Activated T-helper 1 cell treated with anti-CD3 and anti-CD28 coated beads, Interleukin-12 subunit alpha, Interleukin-12 subunit beta, Interleukin-2, Interleukin-4 antibody, amounts not matched to agents 30 ng/mL and 10 ng/mL and 1 ng/mL, durations not matched to agents 14 hours and 24 hours and 36 hours (primary cell): ENCODE results near the gene PRSS2. TPM values are rescaled to one million over a fixed set of nuclear protein-coding genes. Genes with fewer than 3 reads are reported as not detected.
A peak's percentile ranks its signal among the peaks of the same experiment; 100 is the strongest.

Experiments used
- DNase-seq: peaks from one replicate; pipeline ENCODE4 v3.0.0; 2021; ENCODE audit warnings: low spot score
- H3K27ac Mint-ChIP-seq: one replicate; pipeline ENCODE4 v1.8.0; 2021; ENCODE audit warnings: mild to moderate bottlenecking, mixed read lengths
- H3K27me3 Mint-ChIP-seq: one replicate; pipeline ENCODE4 v1.8.0; 2022; ENCODE audit warnings: mild to moderate bottlenecking, moderate library complexity, mixed read lengths; ENCODE audit not compliant: insufficient read depth
- H3K36me3 Mint-ChIP-seq: one replicate; pipeline ENCODE4 v1.8.0; 2021; ENCODE audit warnings: low read depth, mixed read lengths
- H3K4me1 Mint-ChIP-seq: one replicate; pipeline ENCODE4 v1.8.0; 2021; ENCODE audit warnings: low read depth, mixed read lengths
- H3K4me3 Mint-ChIP-seq: one replicate; pipeline ENCODE4 v1.8.0; 2021; ENCODE audit warnings: mild to moderate bottlenecking, moderate library complexity, mixed read lengths
- H3K9me3 Mint-ChIP-seq: one replicate; pipeline ENCODE4 v1.8.0; 2021; ENCODE audit warnings: mixed read lengths
- intact Hi-C: fragments of 100-400 bp; cut with micrococcal nuclease; formaldehyde crosslinking; loops from one replicate; pipeline ENCODE4 v1.15.1; 2024
- total RNA-seq: library from RNA; stranded (reverse); gene quantifications from 2 replicates; pipeline ENCODE4 v1.2.3, GENCODE V29; 2022

Gene PRSS2
- total RNA-seq, 1 donor from 2014 or later, result not detected

GRCh38 chr7:142811154-142811737 is 40.5 kb downstream of the PRSS2 start:
- Mint-ChIP-seq H3K27me3 (peaks cover 2% of the 10 kb centered on the region), H3K36me3 (peaks cover 4% of the 10 kb centered on the region), H3K4me3 (peak overlapping the region; percentile 79), H3K4me1 (peaks cover 80% of the 10 kb centered on the region), H3K27ac (peak overlapping the region; percentile 99), H3K9me3 (no peaks in the 10 kb centered on the region)
- no peak for DNase-seq
- intact Hi-C loops, result loop anchor here (1.0 to 10.0 kb wide), 2 partner anchors 491 to 836 kb away; partner anchors contain the start of gene TAS2R38

- Mint-ChIP-seq H3K4me3 (peak overlapping the region; percentile 55), H3K4me1 (peaks cover 69% of the 10 kb centered on the region), H3K9me3 (no peaks in the 10 kb centered on the region), H3K36me3 (no peaks in the 10 kb centered on the region), H3K27me3 (peaks cover 2% of the 10 kb centered on the region), H3K27ac (peak overlapping the region; percentile 53)
- intact Hi-C loops, result loop anchor here (2.0 to 10.0 kb wide), 2 partner anchors 510 to 838 kb away; partner anchors contain the start of gene TAS2R38
- DNase-seq, result no peak
These were observed 41.9 kb downstream of the PRSS2 start for GRCh38 chr7:142812437-142813215.

- intact Hi-C loops, result loop anchor here (2.0 to 10.0 kb wide), 2 partner anchors 510 to 838 kb away; partner anchors contain the start of gene TAS2R38
- peak overlapping the region; percentile 26 for H3K27ac Mint-ChIP-seq
These were observed 42.5 kb downstream of the PRSS2 start for GRCh38 chr7:142813226-142813625.

GRCh38 chr7:142813699-142814098 is 42.9 kb downstream of the PRSS2 start:
- no peak for DNase-seq
- H3K4me1 Mint-ChIP-seq, result peaks cover 65% of the 10 kb centered on the region
- H3K27me3 Mint-ChIP-seq, result peaks cover 2% of the 10 kb centered on the region
- intact Hi-C loops, result loop anchor here (2.0 to 10.0 kb wide), 2 partner anchors 511 to 839 kb away; partner anchors contain the start of gene TAS2R38
- H3K9me3 Mint-ChIP-seq, result no peaks in the 10 kb centered on the region
- H3K4me3 Mint-ChIP-seq, result peak overlapping the region; percentile 55
- no peaks in the 10 kb centered on the region for H3K36me3 Mint-ChIP-seq
- peak overlapping the region; percentile 26 for H3K27ac Mint-ChIP-seq

More at GRCh38 chr7:142813226-142813625, 42.5 kb downstream of the PRSS2 start:
- Mint-ChIP-seq H3K4me1 (peaks cover 65% of the 10 kb centered on the region), H3K27me3 (peaks cover 2% of the 10 kb centered on the region), H3K4me3 (peak overlapping the region; percentile 55), H3K9me3 (no peaks in the 10 kb centered on the region), H3K36me3 (no peaks in the 10 kb centered on the region)
- DNase-seq, result no peak

- Mint-ChIP-seq H3K9me3 (no peaks in the 10 kb centered on the region), H3K27ac (no peak overlapping the region), H3K4me1 (peaks cover 62% of the 10 kb centered on the region), H3K27me3 (peaks cover 5% of the 10 kb centered on the region), H3K4me3 (no peak overlapping the region), H3K36me3 (no peaks in the 10 kb centered on the region)
- DNase-seq, result no peak
- intact Hi-C loops, result loop anchor here (10.0 kb wide), 1 partner anchor 840 kb away; the partner anchor contains the start of gene TAS2R38
These were observed 43.7 kb downstream of the PRSS2 start for GRCh38 chr7:142814451-142814850.

- no peaks in the 10 kb centered on the region for H3K9me3 Mint-ChIP-seq
- H3K27ac Mint-ChIP-seq, result no peak overlapping the region
- no peak overlapping the region for H3K4me3 Mint-ChIP-seq
- H3K27me3 Mint-ChIP-seq, result peaks cover 9% of the 10 kb centered on the region
- intact Hi-C loops, result loop anchor here (5.0 to 10.0 kb wide), 2 partner anchors 37 to 840 kb away; partner anchors contain the start of gene TAS2R38
- H3K4me1 Mint-ChIP-seq, result peaks cover 56% of the 10 kb centered on the region
- H3K36me3 Mint-ChIP-seq, result no peaks in the 10 kb centered on the region
- DNase-seq, result no peak
These were observed 44.4 kb downstream of the PRSS2 start for GRCh38 chr7:142815134-142815533.

GRCh38 chr7:142817506-142817905 is 46.7 kb downstream of the PRSS2 start:
- H3K4me3 Mint-ChIP-seq, result no peak overlapping the region
- H3K36me3 Mint-ChIP-seq, result peaks cover 1% of the 10 kb centered on the region
- H3K27me3 Mint-ChIP-seq, result peaks cover 23% of the 10 kb centered on the region
- no peak overlapping the region for H3K27ac Mint-ChIP-seq
- intact Hi-C loops, result loop anchor here (5.0 to 10.0 kb wide), 2 partner anchors 35 to 843 kb away; partner anchors contain the start of gene TAS2R38
- no peak for DNase-seq
- peaks cover 32% of the 10 kb centered on the region for H3K4me1 Mint-ChIP-seq
- H3K9me3 Mint-ChIP-seq, result no peaks in the 10 kb centered on the region

- H3K4me1 Mint-ChIP-seq, result peaks cover 15% of the 10 kb centered on the region
- intact Hi-C loops, result loop anchor here (5.0 to 10.0 kb wide), 2 partner anchors 33 to 845 kb away; partner anchors contain the start of gene TAS2R38
- H3K27ac Mint-ChIP-seq, result no peak overlapping the region
- H3K27me3 Mint-ChIP-seq, result peaks cover 32% of the 10 kb centered on the region
- peaks cover 1% of the 10 kb centered on the region for H3K36me3 Mint-ChIP-seq
- no peak for DNase-seq
- H3K4me3 Mint-ChIP-seq, result no peak overlapping the region
- no peaks in the 10 kb centered on the region for H3K9me3 Mint-ChIP-seq
These were observed 48.8 kb downstream of the PRSS2 start for GRCh38 chr7:142819530-142819929.

- Mint-ChIP-seq H3K27me3 (peaks cover 40% of the 10 kb centered on the region), H3K36me3 (peaks cover 1% of the 10 kb centered on the region), H3K27ac (no peak overlapping the region), H3K4me1 (peaks cover 11% of the 10 kb centered on the region), H3K9me3 (no peaks in the 10 kb centered on the region), H3K4me3 (no peak overlapping the region)
- intact Hi-C loops, result no loop called here
- no peak for DNase-seq
These were observed 51.9 kb downstream of the PRSS2 start for GRCh38 chr7:142822714-142823113.

Other genes starting within 250 kb of the PRSS2 start
- not detected in 2 replicates for gene PRSS1, start 21.5 kb upstream of the PRSS2 start, total RNA-seq
- gene EPHB6, start 84.1 kb downstream of the PRSS2 start, total RNA-seq, result 5.6 and 6.0 TPM in 2 replicates
- not detected in 2 replicates for gene TRPV6, start 114.8 kb downstream of the PRSS2 start, total RNA-seq
- gene TRPV5, start 162.8 kb downstream of the PRSS2 start, total RNA-seq, result not detected in 2 replicates
- not detected in 2 replicates for gene LLCFC1, start 168.5 kb downstream of the PRSS2 start, total RNA-seq
- 0.49 TPM in 1 of 2 replicates, not detected in the other for gene KEL, start 191.4 kb downstream of the PRSS2 start, total RNA-seq